CD4-positive, alpha-beta T cell treated with Interleukin-6 for 4 hours (primary cell): Measurements from ENCODE around the gene VSIG2.

Experiments used
- DNase-seq: peaks from one replicate; pipeline ENCODE4 v3.0.0-alpha.2; 2020; ENCODE audit warnings: mixed read lengths

Gene VSIG2

GRCh38 chr11:124717786-124718651, 34.0 kb downstream of the VSIG2 start:
- peak; percentile 37 for DNase-seq

- no peak for DNase-seq
Measured at GRCh38 chr11:124717421-124717785, 34.7 kb downstream of the VSIG2 start.

GRCh38 chr11:124716591-124716990, 35.5 kb downstream of the VSIG2 start:
- no peak for DNase-seq

DNA sequence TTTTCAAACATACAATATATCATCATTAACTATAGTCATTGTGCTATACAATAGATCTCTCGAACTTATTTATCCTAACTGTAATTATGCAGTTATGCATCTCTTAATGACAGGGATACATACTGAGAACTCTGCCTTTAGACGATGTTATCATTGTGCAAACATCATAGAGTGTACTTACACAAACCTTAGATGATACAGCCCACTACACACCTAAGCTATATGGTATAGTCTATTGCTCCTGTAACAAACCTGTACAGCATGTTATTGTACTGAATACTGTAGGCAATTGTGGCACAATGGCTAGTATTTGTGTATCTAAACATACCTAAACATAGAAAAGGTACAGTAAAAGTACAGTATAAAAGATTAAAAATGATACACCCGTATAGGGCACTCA, 39.7 kb downstream of the VSIG2 start:
- no peak for DNase-seq

DNA sequence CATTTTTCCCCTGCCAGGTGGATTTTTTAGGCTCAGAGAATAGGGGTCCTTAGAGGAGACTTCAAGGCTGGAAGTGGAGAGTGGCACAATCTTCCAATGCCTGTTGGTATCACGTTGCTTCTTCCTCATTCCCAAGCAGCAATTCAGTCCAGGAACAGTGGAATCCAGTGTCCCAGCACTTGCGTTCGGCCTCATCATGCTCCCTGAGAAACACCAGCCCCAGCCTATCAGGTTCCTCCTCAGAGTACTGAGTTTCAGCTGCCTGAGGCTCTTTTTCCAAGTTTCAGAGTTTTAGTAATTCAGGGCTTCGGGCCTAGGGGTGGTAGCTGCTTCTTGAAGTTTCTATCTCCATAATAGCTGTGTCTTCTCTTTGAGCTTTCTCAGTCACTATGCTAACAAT, 44.2 kb downstream of the VSIG2 start:
- DNase-seq = no peak

DNA sequence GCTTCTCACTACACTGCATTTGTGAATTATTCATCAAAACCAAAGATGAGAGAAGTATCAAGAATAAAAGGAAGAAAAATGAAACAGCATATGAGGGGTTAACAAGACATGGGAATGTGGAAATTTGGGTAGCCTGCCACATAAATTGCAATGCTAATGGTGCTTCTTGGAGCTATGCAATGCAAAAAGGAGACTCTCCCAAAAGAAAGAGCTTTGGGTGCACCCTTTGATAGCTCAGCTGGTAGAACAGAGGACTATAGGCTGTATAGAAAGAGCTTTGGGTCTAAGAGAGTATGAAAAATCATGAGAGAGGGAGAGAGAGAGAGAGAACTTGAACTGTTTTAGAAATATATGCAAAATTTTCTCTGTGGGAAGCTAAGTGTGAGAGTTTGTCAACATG, 52.0 kb downstream of the VSIG2 start:
- DNase-seq = no peak

- DNase-seq = no peak
Measured at GRCh38 chr11:124699547-124699946, 52.5 kb downstream of the VSIG2 start.
